SK-N-SH (cell line): ENCODE measurements around the gene SLC4A9. TPM values are rescaled to one million over a fixed set of nuclear protein-coding genes. Genes with fewer than 3 reads are reported as not detected.

Experiments used
- CTCF ChIA-PET: fragments of 300-600, 350-600 bp; formaldehyde crosslinking; extraction: SDS; loops from one replicate; lab custom pipeline; 2021; lab: Yijun Ruan, JAX
- POLR2A ChIA-PET: fragments of 350-600 bp; sonication (Branson Sonifier 250); formaldehyde crosslinking; extraction: SDS; loops from one replicate; lab custom pipeline; 2020; ENCODE audit warnings: antibody characterized with exemption, inconsistent platforms; lab: Yijun Ruan, JAX
- DNase-seq: peaks from one replicate; pipeline ENCODE4 v3.0.0; 2012
- H2AFZ ChIP-seq: fragments of 200-600 bp; sonication (generic); 2 replicates; pipeline ENCODE4 v1.8.1; 2016; ENCODE audit warnings: antibody characterized with exemption, mild to moderate bottlenecking, low read depth
- H3F3A ChIP-seq: fragments of 200-600 bp; sonication (generic); replicated peaks from 2 replicates; pipeline ENCODE3; 2016; ENCODE audit warnings: antibody characterized with exemption, mild to moderate bottlenecking; ENCODE audit not compliant: insufficient read depth
- H3K27ac ChIP-seq, 2 experiments: fragments of 200-500 bp in 1 of 2; fragments of 200-600 bp in 1 of 2; sonication (Bioruptor generic) in 1 of 2; sonication (generic), shearing (Covaris generic) in 1 of 2; 2 replicates each; pipeline versions ENCODE4 v1.5.1 to v1.6.1; 2014 to 2016; ENCODE audit warnings: low read depth in 2 of 2, inconsistent platforms in 1 of 2, low read length in 1 of 2, mild to moderate bottlenecking in 1 of 2, mixed read lengths in 1 of 2
- H3K27me3 ChIP-seq: fragments of 200-600 bp; sonication (generic), shearing (Covaris generic); 2 replicates; pipeline ENCODE4 v1.6.1; 2016; ENCODE audit warnings: mixed run types; ENCODE audit not compliant: insufficient read depth
- H3K36me3 ChIP-seq, 2 experiments: fragments of 200-500 bp in 1 of 2; fragments of 200-600 bp in 1 of 2; sonication (Bioruptor generic) in 1 of 2; sonication (generic) in 1 of 2; replicated peaks in 1 of 2; 2 replicates each; pipeline versions ENCODE3 to v1.5.1; 2014 to 2016; ENCODE audit warnings: low read length in 1 of 2, mild to moderate bottlenecking in 1 of 2; ENCODE audit not compliant: insufficient read depth in 2 of 2, control insufficient read depth in 1 of 2
- H3K4me1 ChIP-seq, 2 experiments: fragments of 200-500 bp in 1 of 2; fragments of 200-600 bp in 1 of 2; sonication (Bioruptor generic) in 1 of 2; sonication (generic), shearing (Covaris generic) in 1 of 2; 2 replicates each; pipeline versions ENCODE4 v1.5.1 to v1.6.1; 2014 to 2016; ENCODE audit warnings: low read depth in 1 of 2, low read length in 1 of 2, mixed run types in 1 of 2; ENCODE audit not compliant: insufficient read depth in 2 of 2, control insufficient read depth in 1 of 2
- H3K4me2 ChIP-seq: fragments of 200-600 bp; sonication (generic), shearing (Covaris generic); 2 replicates; pipeline ENCODE4 v1.6.1; 2017; ENCODE audit warnings: mixed run types
- H3K4me3 ChIP-seq, 2 experiments: fragments of 200-500 bp in 1 of 2; fragments of 200-600 bp in 1 of 2; sonication (Bioruptor generic) in 1 of 2; sonication (generic), shearing (Covaris generic) in 1 of 2; 2 replicates each; pipeline versions ENCODE4 v1.5.1 to v1.8.1; 2014 to 2016; ENCODE audit warnings: low read depth in 2 of 2, inconsistent platforms in 1 of 2, low read length in 1 of 2, mild to moderate bottlenecking in 1 of 2, mixed read lengths in 1 of 2, moderate library complexity in 1 of 2
- H3K79me2 ChIP-seq: fragments of 200-600 bp; sonication (generic); 2 replicates; pipeline ENCODE4 v1.8.1; 2017; ENCODE audit warnings: mild to moderate bottlenecking; ENCODE audit not compliant: insufficient read depth
- H3K9ac ChIP-seq: fragments of 200-600 bp; sonication (generic); 2 replicates; pipeline ENCODE4 v1.6.1; 2017; ENCODE audit warnings: mixed run types
- H3K9me2 ChIP-seq: fragments of 200-600 bp; sonication (generic); 2 replicates; pipeline ENCODE4 v1.6.1; 2017; ENCODE audit warnings: mixed run types
- H3K9me3 ChIP-seq: fragments of 200-600 bp; sonication (generic); 2 replicates; pipeline ENCODE4 v1.6.1; 2017; ENCODE audit warnings: mixed run types, mild to moderate bottlenecking, moderate library complexity
- H4K20me1 ChIP-seq: fragments of 200-600 bp; sonication (generic); 2 replicates; pipeline ENCODE4 v1.6.1; 2017; ENCODE audit warnings: mild to moderate bottlenecking, mixed run types; ENCODE audit not compliant: insufficient read depth
- CHD2 ChIP-seq: fragments of 150-350 bp; IDR thresholded peaks from 2 replicates; pipeline ENCODE4 v1.6.1; 2018; ENCODE audit warnings: low read length; ENCODE audit not compliant: partially characterized antibody
- CTCF ChIP-seq: fragments of 200-600 bp; sonication (generic); IDR thresholded peaks from 2 replicates; pipeline ENCODE4 v1.6.1; 2017; ENCODE audit warnings: antibody characterized with exemption, mild to moderate bottlenecking, moderate library complexity
- EP300 ChIP-seq, 2 experiments: IDR thresholded peaks; 2 replicates each; pipeline versions ENCODE4 v1.4.0 to v1.6.1; 2012; ENCODE audit warnings: borderline replicate concordance in 1 of 2, low read depth in 1 of 2, low read length in 1 of 2
- FOSL2 ChIP-seq: IDR thresholded peaks from 2 replicates; pipeline ENCODE4 v1.4.0; 2012; ENCODE audit warnings: low read depth, mild to moderate bottlenecking, moderate library complexity, borderline replicate concordance
- GABPA ChIP-seq: IDR thresholded peaks from 2 replicates; pipeline ENCODE4 v1.4.0; 2012; ENCODE audit warnings: low read depth, mild to moderate bottlenecking
- GATA2 ChIP-seq: sonication (generic); formaldehyde crosslinking; IDR thresholded peaks from 2 replicates; pipeline ENCODE4 v1.5.0; 2020; ENCODE audit warnings: mild to moderate bottlenecking, missing genetic modification reagents
- IRF3 ChIP-seq: fragments of 150-350 bp; IDR thresholded peaks from 2 replicates; pipeline ENCODE4 v1.6.1; 2016; ENCODE audit warnings: mild to moderate bottlenecking, low read depth, low read length
- JUND ChIP-seq: IDR thresholded peaks from 2 replicates; pipeline ENCODE4 v1.4.0; 2012
- MAX ChIP-seq: IDR thresholded peaks from 2 replicates; pipeline ENCODE4 v1.4.0; 2012; ENCODE audit warnings: low read depth
- MEF2A ChIP-seq: IDR thresholded peaks from 2 replicates; pipeline ENCODE4 v1.4.0; 2012; ENCODE audit warnings: low read depth, borderline replicate concordance
- MXI1 ChIP-seq: IDR thresholded peaks from 2 replicates; pipeline ENCODE4 v1.6.1; 2012; ENCODE audit warnings: mild to moderate bottlenecking, low read depth, low read length, improper control_type of control experiment
- NFIC ChIP-seq: IDR thresholded peaks from 2 replicates; pipeline ENCODE4 v1.4.0; 2012; ENCODE audit warnings: borderline replicate concordance
- POLR2AphosphoS5 ChIP-seq: IDR thresholded peaks from 2 replicates; pipeline ENCODE4 v1.6.1; 2012; ENCODE audit warnings: low read depth, low read length
- RAD21 ChIP-seq: IDR thresholded peaks from 2 replicates; pipeline ENCODE4 v1.6.1; 2012; ENCODE audit warnings: mild to moderate bottlenecking, low read length
- RCOR1 ChIP-seq: fragments of 150-350 bp; IDR thresholded peaks from 2 replicates; pipeline ENCODE4 v1.6.1; 2017; ENCODE audit warnings: antibody characterized with exemption, low read length
- RXRA ChIP-seq: IDR thresholded peaks from 2 replicates; pipeline ENCODE4 v1.4.0; 2012; ENCODE audit warnings: low read depth, mild to moderate bottlenecking, borderline replicate concordance
- SMC3 ChIP-seq: IDR thresholded peaks from 2 replicates; pipeline ENCODE4 v1.6.1; 2012; ENCODE audit warnings: low read depth, low read length, improper control_type of control experiment
- TCF12 ChIP-seq: IDR thresholded peaks from 2 replicates; pipeline ENCODE4 v1.4.0; 2012
- YY1 ChIP-seq: IDR thresholded peaks from 2 replicates; pipeline ENCODE4 v1.4.0; 2012; ENCODE audit warnings: low read depth, mild to moderate bottlenecking
- WGBS: methylation state at CpG from one replicate; pipeline ENCODE4 v1.1.6; 2017; ENCODE audit warnings: low lambda C conversion rate; 5-methylcytosine and 5-hydroxymethylcytosine counted together
- polyA plus RNA-seq, 3 experiments: library from polyadenylated mRNA; depleted of rRNA; stranded (reverse); fragments of >200 nt; gene quantifications; 2 replicates each; pipeline ENCODE4 v1.2.3, GENCODE V29; 2012
- TF ChIP-seq, protein P1 (sequence below): IDR thresholded peaks from 2 replicates; pipeline ENCODE4 v1.6.1; 2012; ENCODE audit warnings: mild to moderate bottlenecking, low read depth, low read length, moderate library complexity
- TF ChIP-seq, protein P2 (sequence below): IDR thresholded peaks from 2 replicates; pipeline ENCODE4; 2012
- TF ChIP-seq, protein P3 (sequence below): IDR thresholded peaks from 2 replicates; pipeline ENCODE4 v1.4.0; 2012; ENCODE audit warnings: low read depth, borderline replicate concordance

Gene SLC4A9
- polyA plus RNA-seq, 1 of the 3 experiments (the other 2 are of a cell fraction): 0.02 TPM

DNA sequence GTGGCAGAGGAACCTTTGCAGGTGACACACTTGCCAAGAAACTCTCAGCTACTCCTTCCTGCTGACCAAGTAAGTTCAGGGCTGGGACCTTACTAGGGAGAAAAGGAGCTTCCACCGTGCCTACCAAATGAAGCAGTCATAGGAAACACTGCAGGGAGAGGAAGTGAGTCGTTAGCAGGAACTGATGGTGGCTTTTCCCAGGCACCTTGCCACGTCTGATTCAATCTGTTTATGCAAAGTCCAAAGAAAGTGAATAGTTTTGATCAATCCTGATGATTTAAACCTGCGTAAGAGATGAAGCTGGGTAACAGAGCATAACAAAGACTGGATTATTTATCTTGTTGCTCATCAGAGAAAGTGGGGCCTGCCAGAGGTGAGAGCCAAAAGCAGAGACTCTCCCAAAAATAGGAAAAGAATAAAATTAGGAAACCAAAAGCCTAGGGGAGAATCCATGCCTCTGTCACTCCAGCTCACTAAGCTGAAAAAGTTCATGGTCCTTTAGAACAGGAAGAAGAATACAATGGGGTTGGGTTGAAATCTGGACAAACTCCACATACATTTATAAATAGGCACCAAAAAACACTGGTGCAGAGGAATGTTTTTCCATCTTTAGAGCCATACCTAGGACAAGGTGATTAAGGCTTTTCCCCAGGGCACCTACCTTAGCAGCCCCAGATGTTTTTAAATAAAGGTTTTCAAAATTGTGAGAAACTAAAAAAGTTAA is 47.8 kb upstream of the SLC4A9 start:
- no peaks in the 10 kb centered on the region for H3K36me3 ChIP-seq
- 8% methylated on average over 4 of the region's 4 CpGs for WGBS
- no peaks in the 10 kb centered on the region for H3K79me2 ChIP-seq
- H3K9me3 ChIP-seq: no peaks in the 10 kb centered on the region
- TF ChIP-seq MXI1: no peak
- 0 out of 2 replicates have a peak, but pooled peaks have one; percentile 33 for TF ChIP-seq MAX
- TF ChIP-seq TCF12: peak; percentile 79
- TF ChIP-seq MEF2A: peak; percentile 65; the same call in 1 of the 2 replicates
- peak; percentile 45; the same call in 1 of the 2 replicates for TF ChIP-seq FOSL2
- TF ChIP-seq CHD2: no peak
- TF ChIP-seq, protein P1, sequence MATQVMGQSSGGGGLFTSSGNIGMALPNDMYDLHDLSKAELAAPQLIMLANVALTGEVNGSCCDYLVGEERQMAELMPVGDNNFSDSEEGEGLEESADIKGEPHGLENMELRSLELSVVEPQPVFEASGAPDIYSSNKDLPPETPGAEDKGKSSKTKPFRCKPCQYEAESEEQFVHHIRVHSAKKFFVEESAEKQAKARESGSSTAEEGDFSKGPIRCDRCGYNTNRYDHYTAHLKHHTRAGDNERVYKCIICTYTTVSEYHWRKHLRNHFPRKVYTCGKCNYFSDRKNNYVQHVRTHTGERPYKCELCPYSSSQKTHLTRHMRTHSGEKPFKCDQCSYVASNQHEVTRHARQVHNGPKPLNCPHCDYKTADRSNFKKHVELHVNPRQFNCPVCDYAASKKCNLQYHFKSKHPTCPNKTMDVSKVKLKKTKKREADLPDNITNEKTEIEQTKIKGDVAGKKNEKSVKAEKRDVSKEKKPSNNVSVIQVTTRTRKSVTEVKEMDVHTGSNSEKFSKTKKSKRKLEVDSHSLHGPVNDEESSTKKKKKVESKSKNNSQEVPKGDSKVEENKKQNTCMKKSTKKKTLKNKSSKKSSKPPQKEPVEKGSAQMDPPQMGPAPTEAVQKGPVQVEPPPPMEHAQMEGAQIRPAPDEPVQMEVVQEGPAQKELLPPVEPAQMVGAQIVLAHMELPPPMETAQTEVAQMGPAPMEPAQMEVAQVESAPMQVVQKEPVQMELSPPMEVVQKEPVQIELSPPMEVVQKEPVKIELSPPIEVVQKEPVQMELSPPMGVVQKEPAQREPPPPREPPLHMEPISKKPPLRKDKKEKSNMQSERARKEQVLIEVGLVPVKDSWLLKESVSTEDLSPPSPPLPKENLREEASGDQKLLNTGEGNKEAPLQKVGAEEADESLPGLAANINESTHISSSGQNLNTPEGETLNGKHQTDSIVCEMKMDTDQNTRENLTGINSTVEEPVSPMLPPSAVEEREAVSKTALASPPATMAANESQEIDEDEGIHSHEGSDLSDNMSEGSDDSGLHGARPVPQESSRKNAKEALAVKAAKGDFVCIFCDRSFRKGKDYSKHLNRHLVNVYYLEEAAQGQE: no peak
- no peak for TF ChIP-seq POLR2AphosphoS5
- no peak for TF ChIP-seq CTCF
- no peak for TF ChIP-seq IRF3
- TF ChIP-seq GABPA: peak; percentile 25; the same call in 1 of the 2 replicates
- TF ChIP-seq, protein P2, sequence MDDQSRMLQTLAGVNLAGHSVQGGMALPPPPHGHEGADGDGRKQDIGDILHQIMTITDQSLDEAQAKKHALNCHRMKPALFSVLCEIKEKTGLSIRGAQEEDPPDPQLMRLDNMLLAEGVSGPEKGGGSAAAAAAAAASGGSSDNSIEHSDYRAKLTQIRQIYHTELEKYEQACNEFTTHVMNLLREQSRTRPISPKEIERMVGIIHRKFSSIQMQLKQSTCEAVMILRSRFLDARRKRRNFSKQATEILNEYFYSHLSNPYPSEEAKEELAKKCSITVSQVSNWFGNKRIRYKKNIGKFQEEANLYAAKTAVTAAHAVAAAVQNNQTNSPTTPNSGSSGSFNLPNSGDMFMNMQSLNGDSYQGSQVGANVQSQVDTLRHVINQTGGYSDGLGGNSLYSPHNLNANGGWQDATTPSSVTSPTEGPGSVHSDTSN: peak; percentile 75
- no peak for TF ChIP-seq SMC3
- TF ChIP-seq EP300 (IDR thresholded peaks at IDR 0.05; ENCODE audit: borderline replicate concordance in 1 of 2, low read depth in 1 of 2, low read length in 1 of 2): peak in 1 of 2 experiments; percentile 58; a peak in 1 of 4 replicates
- no peak for TF ChIP-seq YY1
- TF ChIP-seq, protein P3, sequence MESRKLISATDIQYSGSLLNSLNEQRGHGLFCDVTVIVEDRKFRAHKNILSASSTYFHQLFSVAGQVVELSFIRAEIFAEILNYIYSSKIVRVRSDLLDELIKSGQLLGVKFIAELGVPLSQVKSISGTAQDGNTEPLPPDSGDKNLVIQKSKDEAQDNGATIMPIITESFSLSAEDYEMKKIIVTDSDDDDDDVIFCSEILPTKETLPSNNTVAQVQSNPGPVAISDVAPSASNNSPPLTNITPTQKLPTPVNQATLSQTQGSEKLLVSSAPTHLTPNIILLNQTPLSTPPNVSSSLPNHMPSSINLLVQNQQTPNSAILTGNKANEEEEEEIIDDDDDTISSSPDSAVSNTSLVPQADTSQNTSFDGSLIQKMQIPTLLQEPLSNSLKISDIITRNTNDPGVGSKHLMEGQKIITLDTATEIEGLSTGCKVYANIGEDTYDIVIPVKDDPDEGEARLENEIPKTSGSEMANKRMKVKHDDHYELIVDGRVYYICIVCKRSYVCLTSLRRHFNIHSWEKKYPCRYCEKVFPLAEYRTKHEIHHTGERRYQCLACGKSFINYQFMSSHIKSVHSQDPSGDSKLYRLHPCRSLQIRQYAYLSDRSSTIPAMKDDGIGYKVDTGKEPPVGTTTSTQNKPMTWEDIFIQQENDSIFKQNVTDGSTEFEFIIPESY: peak; percentile 59; the same call in 1 of the 2 replicates
- TF ChIP-seq RCOR1: no peak
- TF ChIP-seq NFIC: peak; percentile 85
- TF ChIP-seq RAD21: no peak
- TF ChIP-seq JUND: peak; percentile 64
- TF ChIP-seq GATA2: no peak
- TF ChIP-seq RXRA: peak; percentile 72; the same call in 1 of the 2 replicates
- ChIA-PET POLR2A (no interaction called here), CTCF (interaction anchor here (0.6 to 2.1 kb wide), 2 partner anchors 34 to 39 kb away, joined by 3 to 6 read pairs; partner anchors contain the start of gene HBEGF)
- peak overlapping the region; percentile 87 for H3K9ac ChIP-seq
- H3F3A ChIP-seq: peaks cover 34% of the 10 kb centered on the region
- H2AFZ ChIP-seq: peak overlapping the region; percentile 5; the same call in 1 of the 2 replicates
- no peaks in the 10 kb centered on the region for H3K9me2 ChIP-seq
- DNase-seq: no peak
- H4K20me1 ChIP-seq: no peaks in the 10 kb centered on the region
- peak overlapping the region; percentile 12 to 100; a peak in 3 of 4 replicates for H3K27ac ChIP-seq
- peak overlapping the region; percentile 56 for H3K4me2 ChIP-seq
- peaks cover 0 to 29% of the 10 kb centered on the region in 2 experiments; a peak in 3 of 4 replicates for H3K4me1 ChIP-seq
- H3K27me3 ChIP-seq: no peaks in the 10 kb centered on the region
- H3K4me3 ChIP-seq: 0 out of 4 replicates have a peak overlapping the region, but pooled peaks of 1 of the 2 experiments have one; percentile 6
